ENCODE data around the gene TMEM131.
"Not testable (repeated sequence)": the region's sequence is repeated elsewhere in the genome, so short reads cannot be mapped to it uniquely, and the experiment has no call there.

TMEM131 gene, protein sequence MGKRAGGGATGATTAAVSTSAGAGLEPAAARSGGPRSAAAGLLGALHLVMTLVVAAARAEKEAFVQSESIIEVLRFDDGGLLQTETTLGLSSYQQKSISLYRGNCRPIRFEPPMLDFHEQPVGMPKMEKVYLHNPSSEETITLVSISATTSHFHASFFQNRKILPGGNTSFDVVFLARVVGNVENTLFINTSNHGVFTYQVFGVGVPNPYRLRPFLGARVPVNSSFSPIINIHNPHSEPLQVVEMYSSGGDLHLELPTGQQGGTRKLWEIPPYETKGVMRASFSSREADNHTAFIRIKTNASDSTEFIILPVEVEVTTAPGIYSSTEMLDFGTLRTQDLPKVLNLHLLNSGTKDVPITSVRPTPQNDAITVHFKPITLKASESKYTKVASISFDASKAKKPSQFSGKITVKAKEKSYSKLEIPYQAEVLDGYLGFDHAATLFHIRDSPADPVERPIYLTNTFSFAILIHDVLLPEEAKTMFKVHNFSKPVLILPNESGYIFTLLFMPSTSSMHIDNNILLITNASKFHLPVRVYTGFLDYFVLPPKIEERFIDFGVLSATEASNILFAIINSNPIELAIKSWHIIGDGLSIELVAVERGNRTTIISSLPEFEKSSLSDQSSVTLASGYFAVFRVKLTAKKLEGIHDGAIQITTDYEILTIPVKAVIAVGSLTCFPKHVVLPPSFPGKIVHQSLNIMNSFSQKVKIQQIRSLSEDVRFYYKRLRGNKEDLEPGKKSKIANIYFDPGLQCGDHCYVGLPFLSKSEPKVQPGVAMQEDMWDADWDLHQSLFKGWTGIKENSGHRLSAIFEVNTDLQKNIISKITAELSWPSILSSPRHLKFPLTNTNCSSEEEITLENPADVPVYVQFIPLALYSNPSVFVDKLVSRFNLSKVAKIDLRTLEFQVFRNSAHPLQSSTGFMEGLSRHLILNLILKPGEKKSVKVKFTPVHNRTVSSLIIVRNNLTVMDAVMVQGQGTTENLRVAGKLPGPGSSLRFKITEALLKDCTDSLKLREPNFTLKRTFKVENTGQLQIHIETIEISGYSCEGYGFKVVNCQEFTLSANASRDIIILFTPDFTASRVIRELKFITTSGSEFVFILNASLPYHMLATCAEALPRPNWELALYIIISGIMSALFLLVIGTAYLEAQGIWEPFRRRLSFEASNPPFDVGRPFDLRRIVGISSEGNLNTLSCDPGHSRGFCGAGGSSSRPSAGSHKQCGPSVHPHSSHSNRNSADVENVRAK (N-terminal part only)

DNA sequence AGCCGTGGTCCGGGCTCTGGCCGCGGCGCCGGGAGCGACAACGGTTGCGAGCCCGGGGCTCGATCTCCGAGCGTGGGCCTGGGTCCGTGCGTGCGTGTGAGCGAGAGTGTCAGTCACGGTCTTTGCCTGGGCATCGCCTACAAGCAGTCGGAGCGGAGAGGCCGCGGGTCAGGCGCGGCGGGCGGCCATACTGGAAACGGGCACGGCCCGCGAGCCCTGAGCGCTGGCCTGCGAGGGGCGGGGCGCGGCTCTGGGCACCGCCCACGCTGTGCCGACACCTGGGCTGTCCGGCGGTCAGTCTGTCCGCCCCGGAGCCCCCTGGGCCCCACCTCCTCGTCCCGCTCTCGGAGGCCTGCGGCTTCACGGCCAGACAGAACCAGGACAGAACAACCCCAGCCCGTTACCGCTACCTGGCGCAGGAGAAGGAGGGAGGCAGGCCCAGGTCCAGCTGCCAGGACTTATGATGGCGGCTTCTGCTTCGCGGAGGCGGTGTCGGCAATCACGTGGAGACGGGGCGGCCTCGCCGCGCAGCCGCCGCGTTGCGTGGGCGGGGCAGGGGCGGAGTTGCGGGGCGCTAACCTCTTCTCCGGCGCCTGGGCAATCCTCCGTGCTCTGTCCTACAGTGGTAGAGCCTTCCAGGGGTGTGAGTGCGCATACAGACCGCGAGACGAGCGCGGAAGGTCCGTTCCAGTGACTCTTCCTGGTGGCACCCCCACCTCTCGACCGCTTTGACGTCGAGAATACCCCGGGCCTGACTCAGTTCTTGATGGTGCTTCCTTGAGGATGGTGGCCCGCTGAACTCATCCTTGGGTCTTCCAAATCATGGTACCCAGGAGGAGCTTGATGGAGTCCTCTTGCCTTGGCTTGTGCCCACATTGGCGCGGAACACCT lies at the start of gene TMEM131:
TSS of gene TMEM131 (minus strand) at position 215 of the 891 bp plus-strand sequence. CDS start 286 bp downstream, outside the sequence.
- DNase-seq (ENCODE audit: low spot score) = peak; percentile 90

DNA sequence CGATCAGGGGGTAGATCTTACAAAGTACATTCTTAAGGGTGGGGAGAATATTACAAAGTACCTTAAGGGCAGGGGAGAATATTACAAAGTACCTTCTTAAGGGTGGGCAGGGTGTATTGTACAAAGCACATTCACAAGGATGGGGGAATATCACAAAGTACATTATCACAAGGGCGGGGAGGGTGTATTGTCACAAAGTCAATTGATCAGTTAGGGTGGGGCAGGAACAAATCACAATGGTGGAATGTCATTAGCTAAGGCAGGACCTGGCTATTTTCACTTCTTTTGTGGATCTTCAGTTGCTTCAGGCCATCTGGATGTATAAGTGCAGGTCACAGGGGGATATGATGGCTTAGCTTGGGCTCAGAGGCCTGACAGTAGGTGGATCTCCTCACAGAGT lies 49.0 kb upstream of the TMEM131 start:
- DNase-seq (ENCODE audit: low spot score) = not testable (repeated sequence)

DNA sequence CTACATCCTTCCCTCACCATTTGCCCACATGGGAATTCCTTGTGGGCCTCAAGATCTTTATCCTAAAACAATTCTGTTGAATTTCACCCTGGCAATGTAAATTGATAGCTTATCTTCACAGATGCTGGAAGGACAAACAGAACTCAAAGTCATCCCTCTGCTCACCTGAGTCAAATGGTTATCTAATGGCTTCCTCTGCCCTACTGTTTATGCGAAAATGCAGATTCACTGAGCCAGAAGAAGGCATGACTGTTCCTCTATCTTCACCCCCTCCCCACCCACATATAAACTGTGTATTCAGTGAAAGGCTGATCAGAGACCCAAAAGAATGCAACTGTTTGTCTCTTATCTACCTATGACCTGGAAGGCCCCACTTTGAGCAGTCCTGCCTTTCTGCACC lies 47.4 kb upstream of the TMEM131 start:
- no peak for DNase-seq (ENCODE audit: low spot score)

DNA sequence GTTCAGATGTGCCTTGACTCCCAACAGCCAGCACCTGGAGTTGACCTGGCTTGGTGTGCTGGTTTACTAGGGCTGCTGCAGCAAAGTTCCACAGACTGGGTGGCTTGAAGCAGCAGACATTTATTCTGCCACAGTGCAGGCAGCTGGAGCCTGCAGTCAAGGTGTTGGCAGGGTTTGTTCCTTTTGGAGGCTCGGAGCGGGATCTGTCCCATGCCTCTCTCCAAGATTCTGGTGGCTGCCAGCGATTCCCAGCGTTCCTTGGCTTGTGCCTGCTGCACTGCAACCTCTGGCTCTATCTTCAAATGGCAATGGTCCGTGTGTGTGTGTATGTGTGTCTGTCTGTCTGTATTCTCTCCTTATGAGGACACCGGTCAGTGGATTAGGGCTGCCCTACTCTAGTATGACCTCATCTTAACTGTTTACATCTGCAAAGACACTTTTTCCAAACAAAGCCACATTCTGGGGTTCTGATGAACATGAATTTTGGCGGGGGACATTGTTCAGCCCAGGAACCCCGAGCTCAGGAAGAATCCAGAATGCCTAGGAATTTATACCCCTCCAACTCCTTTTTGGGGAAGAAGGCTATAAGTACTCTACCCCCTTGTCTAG lies 44.7 kb upstream of the TMEM131 start:
- DNase-seq (ENCODE audit: low spot score) = no peak

DNA sequence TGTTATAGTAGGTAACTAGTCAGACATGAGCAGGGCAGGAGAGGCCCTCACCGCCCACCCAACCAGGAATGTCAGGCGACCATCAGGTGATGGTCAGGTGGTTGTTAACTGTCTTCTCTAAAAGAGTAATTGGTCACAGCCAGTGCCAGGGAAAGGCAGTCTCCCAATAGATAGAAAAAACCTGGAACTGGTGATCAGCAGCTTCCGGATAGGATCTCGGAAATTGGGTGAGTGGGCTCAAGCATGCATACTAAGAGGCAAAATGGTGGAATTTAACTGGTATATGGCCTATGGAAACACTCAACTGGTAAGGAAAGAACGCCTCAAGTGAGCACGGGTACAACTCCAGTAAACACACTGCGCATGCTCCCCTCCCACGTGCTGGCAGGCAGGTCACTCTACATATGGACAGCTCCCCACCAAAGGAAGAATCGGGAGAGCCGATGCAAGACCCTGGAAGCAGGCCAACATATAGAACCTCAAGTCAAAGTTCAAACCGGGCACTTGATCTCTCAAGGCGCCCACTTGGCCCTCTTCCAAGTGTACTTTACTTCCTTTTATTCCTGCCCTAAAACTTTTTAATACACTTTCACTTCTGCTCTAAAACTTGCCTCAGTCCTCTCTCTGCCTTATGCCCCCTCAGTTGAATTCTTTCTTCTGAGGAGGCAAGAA lies 43.5 kb upstream of the TMEM131 start:
- no peak for DNase-seq (ENCODE audit: low spot score)

DNA sequence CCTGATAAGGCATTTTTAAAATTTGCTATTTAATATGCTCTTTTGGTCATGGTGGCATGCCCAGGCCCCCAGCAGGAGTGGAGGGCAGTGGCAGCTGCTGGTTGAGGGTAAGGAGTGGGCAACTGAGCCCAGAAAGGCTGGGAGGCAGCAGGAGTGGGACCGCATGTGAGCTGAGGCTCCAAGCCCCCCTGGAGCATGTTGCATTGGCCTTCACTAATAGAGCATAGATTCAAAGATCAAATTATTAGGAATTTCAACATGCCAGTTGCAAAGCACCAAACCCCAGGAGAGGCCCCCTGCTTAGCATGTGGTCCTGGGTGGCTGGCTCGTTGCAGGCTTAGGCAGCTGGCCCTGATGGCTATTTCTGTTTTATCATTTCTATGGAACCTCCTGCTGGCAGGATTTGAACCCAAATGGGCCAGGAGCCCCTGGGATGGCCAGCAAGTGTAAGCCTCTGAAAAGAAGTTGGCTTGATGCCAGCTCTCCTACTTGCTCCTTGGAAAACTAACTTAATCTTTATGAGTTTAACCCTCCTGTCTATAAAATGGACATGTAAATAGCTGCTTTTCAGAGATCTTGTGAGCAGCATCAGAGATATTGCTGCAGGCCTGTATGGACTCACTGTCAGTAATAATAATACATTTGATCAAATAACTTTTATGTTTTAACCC lies 42.1 kb upstream of the TMEM131 start:
- peak; percentile 22 for DNase-seq (ENCODE audit: low spot score)

DNA sequence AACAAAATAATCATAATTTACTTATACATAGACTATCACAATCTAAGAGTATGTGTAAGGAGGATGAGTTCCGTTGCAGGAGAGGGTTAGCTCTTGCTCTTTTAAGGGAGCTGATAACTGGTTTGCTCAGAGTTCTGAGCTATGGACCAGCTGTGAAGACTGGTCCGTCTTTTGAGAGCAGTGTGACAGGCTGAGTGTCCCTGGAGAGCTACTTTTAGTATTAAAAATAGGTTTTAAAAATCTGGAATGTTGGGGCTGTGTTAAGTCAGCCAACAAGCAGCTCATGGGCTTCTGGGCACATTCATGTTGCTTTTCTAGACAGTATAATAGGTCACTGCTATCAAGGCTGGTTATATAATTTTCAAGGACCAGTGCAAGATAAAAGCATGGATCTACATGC lies 41.5 kb upstream of the TMEM131 start:
- peak; percentile 33 for DNase-seq (ENCODE audit: low spot score)

DNA sequence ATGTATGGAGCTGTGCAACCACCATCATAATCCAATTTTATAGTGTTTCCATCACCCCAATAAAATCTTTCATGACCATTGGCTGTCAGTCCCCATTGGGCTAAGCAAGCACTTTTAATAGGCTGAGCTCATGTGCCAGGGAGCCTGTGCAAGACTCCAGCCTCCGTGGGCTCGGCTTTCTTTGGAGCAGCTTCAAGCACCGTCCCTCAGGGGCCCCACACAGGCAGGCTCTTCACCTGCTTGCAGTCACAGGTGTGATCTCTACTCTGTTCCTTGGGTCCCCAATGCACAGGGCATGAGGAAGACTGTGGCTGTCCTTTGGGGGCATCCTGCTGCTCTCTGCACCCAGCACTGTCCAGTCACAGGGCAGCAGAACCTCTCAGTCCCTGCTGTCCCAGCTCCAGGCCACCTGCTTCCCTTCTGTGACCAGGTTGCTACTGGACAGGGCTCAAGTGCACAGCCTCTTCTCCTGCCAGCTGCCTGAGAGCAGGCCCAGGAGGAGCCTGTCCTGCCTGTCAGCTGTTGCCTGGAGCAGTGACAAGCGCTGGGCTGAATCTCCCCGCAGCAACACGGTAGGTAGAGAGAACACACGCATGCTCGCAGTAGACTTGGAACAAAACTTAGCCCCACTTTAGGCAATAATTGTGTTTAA lies 40.7 kb upstream of the TMEM131 start:
- DNase-seq (ENCODE audit: low spot score) = peak; percentile 90

DNA sequence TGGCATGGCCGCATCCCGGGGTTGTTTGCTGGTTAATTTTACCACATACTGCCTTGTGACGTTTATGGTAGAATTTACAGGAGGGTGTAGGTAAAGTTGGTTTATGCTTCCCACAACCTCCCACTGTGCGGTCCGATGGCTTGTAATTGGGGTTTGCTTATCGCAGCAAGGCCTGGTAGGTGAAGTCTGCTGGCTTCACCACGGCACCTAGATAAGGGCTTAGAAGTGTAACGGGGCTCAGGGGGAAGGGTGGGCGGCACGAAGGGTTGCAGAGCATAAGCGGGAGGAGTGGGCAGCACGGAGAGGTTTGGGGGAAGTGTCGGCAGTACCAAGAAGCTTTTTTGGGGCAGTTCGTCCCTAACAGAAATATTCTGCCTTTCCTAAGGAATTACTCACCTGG lies 39.0 kb upstream of the TMEM131 start:
- DNase-seq (ENCODE audit: low spot score) = no peak

DNA sequence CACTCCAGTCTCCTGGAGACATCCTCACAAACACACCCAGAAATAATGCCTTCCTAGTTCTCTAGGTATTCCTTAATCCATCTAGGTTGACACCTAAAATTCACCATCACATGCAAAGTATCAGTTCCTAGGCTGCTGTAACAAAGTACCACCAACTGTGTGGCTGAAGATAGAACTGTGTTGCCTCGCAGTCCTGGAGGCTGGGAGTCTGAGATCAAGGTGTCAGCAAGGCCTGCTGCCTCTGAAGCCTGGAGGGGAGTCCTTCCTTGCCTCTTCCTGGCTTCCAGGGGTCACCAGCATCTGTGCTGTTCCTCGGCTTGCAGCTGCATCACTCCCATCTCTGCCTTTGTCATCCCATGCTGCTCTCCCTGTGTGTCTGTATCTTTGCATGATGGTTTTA lies 36.3 kb upstream of the TMEM131 start:
- DNase-seq (ENCODE audit: low spot score) = no peak

DNA sequence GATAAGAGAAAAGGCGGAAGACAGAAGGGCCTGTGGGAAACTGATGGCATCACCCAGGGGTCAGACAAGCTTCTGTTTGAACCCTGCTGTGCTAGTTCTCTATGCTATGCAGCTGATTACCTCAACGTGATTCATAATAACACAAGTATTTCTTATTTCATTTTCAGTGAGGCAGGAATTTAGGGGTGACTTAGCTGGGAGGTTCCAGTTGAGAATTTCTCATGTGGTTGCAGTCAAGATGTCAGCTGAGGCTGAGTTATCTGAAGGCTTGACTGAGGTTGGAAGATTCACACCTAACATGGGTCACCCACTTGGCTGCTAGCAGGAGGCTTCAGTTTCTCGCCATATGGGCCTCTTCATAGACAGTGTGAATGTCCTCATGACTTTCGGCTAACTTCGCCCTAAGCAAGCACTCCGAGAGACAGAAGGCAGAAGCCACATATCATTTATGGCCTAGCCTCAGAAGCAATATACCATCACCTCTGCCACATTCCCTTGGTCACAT lies 34.0 kb upstream of the TMEM131 start:
- no peak for DNase-seq (ENCODE audit: low spot score)

DNA sequence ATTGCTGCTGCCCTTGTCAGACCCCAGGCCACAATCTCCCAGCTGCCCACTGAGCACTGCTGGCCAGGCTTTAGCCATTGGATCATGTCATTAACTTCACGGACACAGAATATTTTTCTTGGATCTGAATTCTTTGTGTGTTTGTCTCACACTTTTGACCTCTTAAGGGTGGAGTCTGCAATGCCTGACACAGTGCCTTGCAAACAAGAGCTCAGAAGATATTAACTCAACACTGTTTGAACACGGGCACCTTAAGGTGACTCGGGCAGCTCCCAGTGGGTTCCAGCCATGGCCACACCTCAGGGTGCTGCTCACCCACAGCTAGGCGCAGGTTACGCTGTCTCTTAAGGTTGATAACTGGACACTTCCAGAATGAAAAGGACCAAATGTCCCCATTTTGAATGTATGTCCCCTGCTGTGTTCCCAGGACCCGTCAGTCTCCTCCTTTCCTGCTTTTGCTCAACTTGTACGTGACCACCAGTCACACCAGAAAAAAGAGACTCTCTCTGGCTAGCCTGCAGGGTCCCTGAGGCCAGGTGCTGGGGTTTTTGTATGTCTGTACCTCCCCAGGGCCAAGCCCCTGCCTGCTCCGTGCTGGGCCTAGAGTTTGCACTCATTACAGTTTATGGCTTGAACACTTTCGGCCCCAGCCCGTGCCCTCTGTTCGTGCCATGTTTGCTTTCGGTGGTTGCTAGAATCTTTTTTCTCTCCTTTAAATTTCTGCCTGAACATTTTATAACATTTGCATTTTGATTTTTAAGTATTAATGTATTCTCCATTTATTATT lies 33.4 kb upstream of the TMEM131 start:
- no peak for DNase-seq (ENCODE audit: low spot score)

DNA sequence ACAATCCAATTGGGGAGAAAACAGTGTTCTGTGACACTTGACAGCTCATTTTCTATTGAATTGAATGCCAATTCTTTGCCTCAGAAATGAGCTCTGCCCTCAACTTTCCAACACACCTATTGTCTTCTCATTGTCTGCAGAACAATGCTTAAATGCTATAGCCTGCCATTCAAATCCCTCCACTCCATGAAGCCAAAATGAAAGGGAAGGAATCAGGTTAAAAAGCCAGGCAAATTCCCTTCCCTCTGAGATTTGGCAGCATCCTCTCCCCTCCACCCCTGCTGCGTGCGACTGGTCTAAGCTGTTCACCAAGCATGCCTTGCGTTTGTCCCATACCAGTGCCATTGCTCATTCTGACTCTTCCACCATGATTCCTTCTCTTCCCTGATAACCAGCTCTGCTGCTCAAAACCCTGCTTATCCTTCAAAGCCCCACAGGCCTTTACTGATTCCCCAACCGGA lies 32.4 kb upstream of the TMEM131 start:
- DNase-seq (ENCODE audit: low spot score) = peak; percentile 24

DNA sequence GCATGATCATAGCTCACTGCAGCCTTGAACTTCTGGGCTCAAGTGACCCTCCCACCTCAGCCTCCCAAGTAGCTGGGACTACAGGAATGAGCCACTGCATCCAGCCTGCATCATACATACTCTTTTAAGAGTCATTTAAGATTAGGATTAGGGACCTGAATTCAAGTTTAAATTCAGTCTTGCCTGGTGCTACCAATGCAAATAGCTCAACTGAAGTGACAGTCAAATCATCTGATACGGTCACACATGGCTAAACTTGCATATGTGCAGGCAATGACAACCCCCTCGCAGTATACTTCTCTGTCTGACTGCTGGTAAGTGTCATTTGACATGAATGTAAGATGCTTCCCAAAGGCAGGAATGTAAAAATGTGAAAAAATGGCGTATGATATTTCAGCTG lies 31.8 kb upstream of the TMEM131 start:
- no peak for DNase-seq (ENCODE audit: low spot score)

DNA sequence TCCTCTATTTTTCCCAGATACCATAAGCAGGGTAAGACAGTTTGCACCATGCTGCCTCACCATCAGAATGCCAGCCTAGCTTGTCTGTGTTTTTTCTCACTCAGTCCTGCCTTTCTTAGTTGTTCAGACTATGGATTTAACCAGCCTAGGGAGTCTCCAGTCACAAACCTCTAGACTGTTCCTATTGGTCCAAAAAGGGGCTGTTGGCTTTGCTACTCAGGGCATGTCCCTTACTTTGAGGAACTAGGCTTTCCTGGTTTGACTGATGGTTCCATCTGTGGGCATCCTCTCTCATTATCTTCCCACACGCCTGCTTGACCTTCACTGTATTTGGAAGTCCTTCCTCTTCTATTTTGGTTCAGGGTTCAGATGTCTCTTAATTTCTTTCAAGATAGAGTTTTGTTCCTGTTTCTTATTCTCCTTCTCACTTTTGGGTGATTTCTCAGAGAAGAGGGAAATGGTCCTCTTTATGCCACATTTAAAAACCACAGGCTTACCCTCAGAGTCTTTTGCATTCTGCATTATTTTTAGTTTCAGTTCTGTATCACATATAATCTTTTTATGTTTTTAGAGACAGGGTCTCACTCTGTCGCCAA lies 31.3 kb upstream of the TMEM131 start:
- no peak for DNase-seq (ENCODE audit: low spot score)

DNA sequence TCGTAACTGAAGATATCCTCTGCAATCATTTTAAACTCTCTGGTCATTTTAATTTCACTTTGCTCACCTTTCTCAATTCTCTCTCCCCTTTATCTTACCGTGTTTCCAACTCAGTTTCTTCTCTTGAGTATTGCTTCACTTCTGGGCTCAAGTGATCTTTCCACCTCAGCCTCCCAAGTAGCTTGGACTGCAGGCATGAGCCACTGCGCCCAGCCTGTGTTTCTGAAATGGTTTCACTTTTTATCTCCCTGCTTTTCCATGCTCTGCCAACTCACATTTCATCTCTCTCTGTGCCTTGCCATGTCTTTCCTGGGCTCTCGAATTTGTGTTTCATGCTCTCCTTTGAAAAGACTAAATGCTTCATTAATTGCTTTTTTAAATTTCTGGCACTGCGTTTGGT lies 30.5 kb upstream of the TMEM131 start:
- no peak for DNase-seq (ENCODE audit: low spot score)

DNA sequence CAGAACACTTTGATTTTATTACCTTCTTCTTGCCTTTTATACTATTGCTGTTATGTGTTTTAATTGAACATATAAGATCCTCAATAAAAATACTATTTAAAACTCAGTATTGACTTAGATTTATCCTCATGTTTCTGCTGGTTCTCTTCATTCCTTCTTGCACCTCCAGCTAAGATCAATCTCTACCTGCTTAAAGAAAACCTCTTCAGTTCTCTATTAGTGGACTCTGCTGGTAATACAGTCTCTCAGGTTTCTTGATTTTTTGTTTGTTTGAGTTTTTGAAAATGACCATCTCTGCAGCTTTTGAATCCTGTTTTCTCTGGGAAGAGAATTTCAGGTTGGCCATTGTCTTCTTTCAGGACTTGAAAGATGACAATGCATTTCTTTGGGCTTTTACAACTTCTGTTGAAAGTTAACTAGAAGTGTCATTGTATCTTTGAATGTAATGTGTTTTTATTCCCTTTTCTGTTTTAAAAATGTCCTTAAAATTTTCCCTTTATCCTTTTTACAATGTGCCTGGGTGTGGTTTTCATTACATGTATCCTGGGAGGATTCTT lies 29.8 kb upstream of the TMEM131 start:
- DNase-seq (ENCODE audit: low spot score) = no peak

All from cerebellar cortex (tissue), 1 donor.